ENCODE data around the gene TMEM52. TPM values are rescaled to one million over a fixed set of nuclear protein-coding genes. Genes with fewer than 3 reads are reported as not detected.

TMEM52 gene
- polyA plus RNA-seq, 1 donor from 2014 or later: not detected

DNA sequence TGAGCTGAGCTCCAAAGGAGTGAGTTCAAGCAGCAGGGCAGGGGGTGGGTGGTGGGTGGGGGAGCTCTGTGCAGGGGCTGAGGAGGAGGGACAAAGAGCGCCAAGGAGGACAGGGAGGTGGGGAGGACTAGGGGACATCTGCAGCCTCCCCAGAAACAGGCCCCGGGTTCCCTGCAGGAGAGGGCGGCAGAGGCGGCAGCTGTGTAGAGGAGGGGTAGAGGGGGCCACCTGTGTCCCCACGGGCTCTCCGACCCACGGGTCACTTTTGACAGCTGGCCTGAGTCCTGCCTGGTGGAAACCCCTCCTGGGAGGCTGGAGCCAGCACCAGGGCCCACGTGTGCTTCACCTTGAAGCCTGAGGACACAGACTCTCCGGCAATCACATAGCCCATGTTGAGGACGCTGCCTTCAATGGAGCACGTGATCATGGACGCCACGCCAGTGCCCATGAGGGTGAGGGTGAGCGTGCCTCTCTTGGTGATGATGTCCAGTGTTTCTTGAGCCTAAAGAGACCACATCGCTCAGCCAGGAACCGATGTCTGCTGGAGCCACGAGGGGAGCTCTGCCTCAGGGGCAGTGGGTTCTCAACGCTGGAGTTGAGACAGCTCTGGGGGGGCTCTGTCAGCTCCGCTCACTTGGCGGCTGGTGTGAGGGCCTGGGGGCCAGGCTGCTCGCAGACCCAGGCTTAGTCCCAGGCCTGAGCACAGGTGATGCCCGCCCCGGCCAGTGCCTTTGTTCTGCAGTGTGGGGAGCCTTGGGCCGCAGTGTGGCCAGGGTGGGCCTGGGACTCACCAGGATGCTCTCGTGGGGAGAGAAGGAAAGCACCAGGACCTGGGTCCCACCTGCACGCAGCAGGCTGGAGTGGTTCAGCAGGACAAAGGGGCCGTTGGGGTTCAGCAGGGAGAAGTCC, 6.6 kb upstream of the TMEM52 start:
- H3K9me3 Mint-ChIP-seq: no peaks in the 10 kb centered on the region

DNA sequence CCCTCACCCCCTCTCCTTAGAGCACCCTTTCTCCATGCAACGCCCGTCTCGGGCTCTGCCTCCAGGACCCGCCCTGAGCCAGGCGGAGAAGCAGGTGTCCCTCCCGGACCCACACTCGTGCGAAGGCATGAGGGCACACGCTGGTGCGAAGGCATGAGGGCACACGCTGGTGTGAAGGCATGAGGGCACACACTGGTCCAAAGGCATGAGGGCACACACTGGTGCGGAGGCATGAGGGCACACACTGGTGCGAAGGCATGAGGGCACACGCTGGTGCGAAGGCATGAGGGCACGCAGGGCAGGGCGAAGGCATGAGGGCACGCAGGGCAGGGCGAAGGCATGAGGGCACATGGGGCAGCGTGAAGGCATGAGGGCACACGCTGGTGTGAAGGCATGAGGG, 5.8 kb upstream of the TMEM52 start:
- no peaks in the 10 kb centered on the region for H3K4me1 Mint-ChIP-seq
- no peaks in the 10 kb centered on the region for H3K36me3 Mint-ChIP-seq
- peaks cover 2% of the 10 kb centered on the region for H3K27me3 Mint-ChIP-seq
- no peak overlapping the region for H3K27ac Mint-ChIP-seq
- H3K4me3 Mint-ChIP-seq: no peak overlapping the region
- no peaks in the 10 kb centered on the region for H3K9me3 Mint-ChIP-seq

More for the DNA sequence above, 6.6 kb upstream of the TMEM52 start:
- peaks cover 0 to 1% (median 0%) of the 10 kb centered on the region in 3 donors for H3K4me1 Mint-ChIP-seq
- no peaks in the 10 kb centered on the region for H3K36me3 Mint-ChIP-seq
- no peak overlapping the region for H3K4me3 Mint-ChIP-seq
- H3K27me3 Mint-ChIP-seq: peaks cover 2% of the 10 kb centered on the region
- H3K27ac Mint-ChIP-seq: no peak overlapping the region

DNA sequence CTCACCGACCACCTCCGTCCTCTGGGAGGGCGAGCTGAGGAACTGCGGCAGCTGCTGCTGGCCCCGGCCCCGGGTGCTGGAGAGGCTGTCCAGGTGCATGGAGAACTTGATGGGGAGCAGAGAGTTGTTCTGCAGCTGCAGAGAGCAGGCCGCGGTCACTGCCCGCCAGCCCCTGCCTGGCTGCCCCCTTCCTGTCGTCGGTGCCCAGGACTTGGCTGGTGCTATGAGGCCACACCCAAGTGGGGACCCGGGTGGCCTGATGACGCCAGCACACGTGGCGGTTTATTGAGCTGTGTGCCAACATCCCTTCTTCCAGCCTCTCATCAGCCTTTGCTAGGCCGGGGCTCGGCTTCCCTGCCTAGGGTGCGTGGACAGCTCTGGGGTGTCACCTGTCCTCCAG, 5.3 kb upstream of the TMEM52 start:
- Mint-ChIP-seq H3K27ac (no peak overlapping the region), H3K4me3 (no peak overlapping the region), H3K36me3 (no peaks in the 10 kb centered on the region), H3K27me3 (peaks cover 2% of the 10 kb centered on the region), H3K4me1 (no peaks in the 10 kb centered on the region), H3K9me3 (no peaks in the 10 kb centered on the region)

DNA sequence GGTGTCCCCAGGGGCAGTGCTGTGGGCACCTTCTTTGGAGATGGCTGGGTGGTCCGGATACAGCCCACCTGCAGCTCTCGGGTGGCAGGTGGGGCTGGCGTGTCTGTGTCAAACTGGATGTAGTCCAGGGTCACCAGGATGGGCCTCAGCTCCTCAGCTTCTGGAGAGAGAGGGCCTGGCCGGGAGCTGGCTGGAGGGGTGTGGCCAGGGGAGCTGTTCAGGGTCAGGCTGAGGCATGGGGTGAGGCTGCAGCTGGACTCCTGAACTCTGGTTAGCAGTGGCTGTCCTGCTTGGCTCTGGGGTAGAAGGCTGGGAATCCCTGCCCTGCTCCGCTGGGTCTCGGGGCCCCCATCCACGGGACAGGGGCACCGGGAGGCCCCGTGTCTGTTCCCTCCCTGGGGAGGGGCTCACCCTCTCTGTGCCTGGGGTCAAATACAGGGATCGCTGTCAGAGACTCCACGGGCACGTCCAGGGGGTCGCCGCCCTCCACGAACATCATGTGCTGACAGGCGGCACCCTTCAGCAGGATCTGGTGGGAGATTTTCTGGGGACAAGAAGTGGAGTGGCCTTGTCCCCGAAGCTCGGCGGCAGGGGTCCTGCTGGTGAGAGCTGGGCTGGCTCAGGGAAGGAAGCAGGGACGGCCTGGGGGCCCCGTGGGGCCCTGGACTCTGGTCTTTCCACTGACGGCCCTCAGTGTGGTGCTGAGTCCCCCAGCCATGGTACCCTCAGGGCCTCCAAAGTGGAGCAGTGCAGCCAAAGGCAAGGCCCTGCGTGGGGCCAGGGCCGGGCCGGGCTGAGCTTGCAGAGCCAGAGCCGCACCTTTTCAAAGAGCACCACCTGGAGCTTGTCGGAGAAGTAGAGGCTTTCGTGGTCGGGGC, 4.1 kb upstream of the TMEM52 start:
- no peaks in the 10 kb centered on the region for H3K9me3 Mint-ChIP-seq
- no peak overlapping the region for H3K27ac Mint-ChIP-seq
- H3K27me3 Mint-ChIP-seq: peaks cover 2% of the 10 kb centered on the region
- H3K36me3 Mint-ChIP-seq: no peaks in the 10 kb centered on the region
- no peak overlapping the region for H3K4me3 Mint-ChIP-seq
- H3K4me1 Mint-ChIP-seq: no peaks in the 10 kb centered on the region

- Mint-ChIP-seq H3K27me3 (peaks cover 2% of the 10 kb centered on the region), H3K4me1 (no peaks in the 10 kb centered on the region), H3K36me3 (no peaks in the 10 kb centered on the region), H3K4me3 (no peak overlapping the region), H3K27ac (no peak overlapping the region), H3K9me3 (no peaks in the 10 kb centered on the region)
Observed at GRCh38 chr1:1922702-1922955, 3.5 kb upstream of the TMEM52 start.

DNA sequence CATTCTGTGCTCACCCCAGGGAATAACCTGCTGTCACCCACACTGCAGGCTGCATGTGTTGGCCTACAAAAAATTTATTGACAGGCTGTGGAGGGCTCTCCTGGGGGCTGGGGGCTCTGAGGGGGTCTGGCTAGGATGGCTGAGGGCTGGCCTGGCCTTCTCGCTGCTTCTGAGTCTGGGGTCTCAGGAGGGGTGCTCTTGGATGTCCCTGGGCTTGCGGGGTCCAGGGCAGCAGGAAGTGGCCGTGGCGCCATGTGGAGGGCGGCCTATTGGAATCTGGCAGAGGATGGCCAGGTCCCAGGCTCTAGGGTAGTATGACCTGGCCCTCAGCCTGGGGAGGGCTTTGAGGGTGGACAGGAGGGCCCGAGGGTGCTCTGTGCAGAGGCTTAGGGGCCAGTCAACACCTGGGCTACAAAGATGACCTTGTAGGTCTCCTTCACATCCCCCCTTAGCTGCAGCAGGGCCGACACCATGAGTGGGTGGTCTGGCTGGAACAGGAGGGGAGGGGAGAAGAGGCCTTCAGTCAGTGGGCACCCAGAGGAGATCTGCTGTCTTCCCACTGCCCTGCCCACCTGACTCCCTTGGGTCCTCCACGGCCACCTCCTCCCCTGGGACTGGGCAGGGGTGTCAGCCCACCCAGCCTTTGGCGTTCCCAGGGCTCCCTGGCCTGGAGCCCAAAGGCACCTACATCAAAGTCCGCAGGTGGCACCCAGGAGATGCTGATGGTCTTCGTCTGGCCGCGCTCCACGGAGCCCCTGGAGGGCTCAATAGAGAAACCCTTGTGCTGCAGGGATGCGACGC, 3.0 kb upstream of the TMEM52 start:
- Mint-ChIP-seq H3K9me3 (no peaks in the 10 kb centered on the region), H3K36me3 (no peaks in the 10 kb centered on the region), H3K27ac (no peak overlapping the region), H3K27me3 (peaks cover 2% of the 10 kb centered on the region), H3K4me1 (no peaks in the 10 kb centered on the region), H3K4me3 (no peak overlapping the region)

- peaks cover 2% of the 10 kb centered on the region for H3K27me3 Mint-ChIP-seq
Observed at GRCh38 chr1:1921459-1921862, 2.4 kb upstream of the TMEM52 start.

GRCh38 chr1:1920608-1921458, 1.8 kb upstream of the TMEM52 start:
- no peaks in the 10 kb centered on the region for H3K36me3 Mint-ChIP-seq
- H3K27me3 Mint-ChIP-seq: no peaks in the 10 kb centered on the region
- peak overlapping the region in 2 of 3 donors; percentile 16 to 25 for H3K27ac Mint-ChIP-seq
- no peak overlapping the region for H3K4me3 Mint-ChIP-seq
- H3K4me1 Mint-ChIP-seq: no peaks in the 10 kb centered on the region
- no peaks in the 10 kb centered on the region for H3K9me3 Mint-ChIP-seq

More at GRCh38 chr1:1921459-1921862, 2.4 kb upstream of the TMEM52 start:
- H3K27ac Mint-ChIP-seq: no peak overlapping the region
- no peak overlapping the region for H3K4me3 Mint-ChIP-seq
- H3K36me3 Mint-ChIP-seq: no peaks in the 10 kb centered on the region
- no peaks in the 10 kb centered on the region for H3K4me1 Mint-ChIP-seq
- H3K9me3 Mint-ChIP-seq: no peaks in the 10 kb centered on the region

GRCh38 chr1:1920057-1920607, 1.1 kb upstream of the TMEM52 start:
- Mint-ChIP-seq H3K4me3 (peak overlapping the region in 2 of 4 donors; percentile 78 to 88), H3K27ac (no peak overlapping the region), H3K9me3 (no peaks in the 10 kb centered on the region), H3K27me3 (no peaks in the 10 kb centered on the region), H3K36me3 (no peaks in the 10 kb centered on the region), H3K4me1 (no peaks in the 10 kb centered on the region)

DNA sequence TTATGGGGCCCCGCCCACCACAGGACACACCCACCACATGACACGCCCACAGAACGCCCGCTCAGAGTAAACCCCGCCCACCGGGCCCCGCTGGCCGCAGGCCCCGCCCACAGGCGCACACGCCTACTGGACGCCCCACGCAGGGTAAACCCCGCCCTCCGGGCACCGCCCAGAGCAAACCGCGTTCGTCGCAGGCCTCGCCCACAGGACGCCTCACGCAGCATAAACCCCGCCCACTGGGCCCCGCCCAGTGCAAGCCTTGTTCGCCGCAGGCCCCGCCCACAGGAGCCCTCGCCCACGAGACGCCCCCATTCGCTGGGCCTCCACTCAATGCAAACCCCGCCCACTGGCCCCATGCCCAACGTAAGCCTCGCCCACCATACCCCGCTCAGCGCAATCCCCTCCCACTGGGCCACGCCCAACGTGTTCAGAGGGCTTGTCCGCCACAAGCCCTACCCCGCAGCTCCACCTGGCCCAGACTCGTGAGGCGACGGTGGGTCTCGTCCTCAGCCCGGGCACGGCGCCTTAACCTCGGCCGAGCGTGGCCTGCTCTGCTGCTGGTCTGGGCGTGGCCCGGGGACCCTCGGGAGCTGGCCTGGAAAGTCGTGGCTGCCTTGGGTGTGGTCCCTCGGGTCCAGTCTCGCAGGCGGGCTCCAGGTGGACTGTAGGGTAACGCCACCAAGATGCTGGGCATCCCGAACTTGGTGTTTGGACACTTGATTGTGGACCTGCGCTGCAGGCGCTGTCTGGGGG, 401 bp upstream of the TMEM52 start:
- Mint-ChIP-seq H3K27me3 (no peaks in the 10 kb centered on the region), H3K27ac (peak overlapping the region in 2 of 3 donors; percentile 59 to 82), H3K36me3 (no peaks in the 10 kb centered on the region), H3K9me3 (no peaks in the 10 kb centered on the region), H3K4me1 (no peaks in the 10 kb centered on the region), H3K4me3 (peak overlapping the region; percentile 42 to 88 (median 82))

DNA sequence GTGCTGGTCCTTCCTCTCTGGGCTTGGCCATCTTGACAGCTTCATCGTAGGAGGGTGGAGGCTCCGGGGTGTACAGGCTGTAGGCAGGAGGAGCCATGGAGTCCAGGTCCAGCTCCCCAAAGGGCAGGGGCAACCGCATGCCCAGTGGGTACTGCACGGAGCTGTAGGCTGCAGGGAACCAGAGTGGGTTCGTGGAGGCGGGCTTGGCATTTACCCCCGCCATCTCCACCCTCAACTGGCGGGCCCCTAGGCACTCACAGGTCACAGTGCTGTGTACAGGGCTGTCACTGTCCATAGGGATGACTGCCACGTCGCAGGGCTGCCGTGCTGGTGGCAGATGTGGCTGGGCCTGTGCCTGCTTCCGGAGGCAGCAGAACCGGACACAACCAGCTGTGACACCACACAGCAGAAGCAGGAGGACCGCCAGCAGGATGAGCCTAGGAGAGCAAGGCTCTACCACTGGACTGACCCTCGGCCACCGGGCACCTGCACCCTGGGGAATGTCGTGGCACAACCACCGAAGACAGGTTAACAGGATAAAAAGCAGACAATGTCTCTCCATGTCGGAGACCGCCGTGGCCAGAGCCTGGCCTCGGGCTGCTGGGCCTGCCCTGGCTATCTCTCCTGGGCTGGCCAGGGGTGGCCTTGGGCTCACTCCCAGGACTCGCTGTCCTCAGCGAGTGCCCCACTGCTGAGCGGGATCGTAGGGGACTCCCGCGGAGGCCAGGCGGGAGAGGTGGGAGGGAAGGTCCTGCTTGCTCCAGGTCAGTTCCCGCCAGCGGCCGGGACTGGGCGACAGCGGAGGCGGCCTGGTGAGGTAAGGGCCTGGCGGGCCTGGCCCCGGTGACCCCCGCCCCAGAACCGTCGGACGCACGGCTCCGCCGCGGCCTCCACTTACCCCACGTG, 831 bp downstream of the TMEM52 start:
- Mint-ChIP-seq H3K36me3 (peaks cover 3% of the 10 kb centered on the region), H3K27me3 (no peaks in the 10 kb centered on the region), H3K4me3 (peak overlapping the region in 3 of 4 donors; percentile 50 to 65 (median 65)), H3K27ac (no peak overlapping the region), H3K4me1 (no peaks in the 10 kb centered on the region), H3K9me3 (no peaks in the 10 kb centered on the region)

- H3K4me1 Mint-ChIP-seq: peaks cover 0 to under 1% (median 0%) of the 10 kb centered on the region in 3 donors
- no peaks in the 10 kb centered on the region for H3K27me3 Mint-ChIP-seq
- no peaks in the 10 kb centered on the region for H3K9me3 Mint-ChIP-seq
- H3K4me3 Mint-ChIP-seq: peak overlapping the region in 3 of 4 donors; percentile 34 to 72 (median 65)
- H3K27ac Mint-ChIP-seq: no peak overlapping the region
- peaks cover 3% of the 10 kb centered on the region for H3K36me3 Mint-ChIP-seq
Observed at GRCh38 chr1:1917304-1917976, 1.6 kb downstream of the TMEM52 start.
